Gastrocnemius medialis (tissue), 4 donors: Measurements from ENCODE around the gene CGB3.

Experiments
- POLR2A ChIP-seq, 2 donors: fragments of 450-650 bp; IDR thresholded peaks; one replicate each; pipeline ENCODE4 v1.6.1; 2017; ENCODE audit warnings: antibody characterized with exemption in 2 of 2, mild to moderate bottlenecking in 2 of 2, moderate library complexity in 2 of 2
- TF ChIP-seq, protein P1 (sequence below), 5 experiments: fragments of 450-650 bp in 3 of 5; fragments of 200-600 bp in 2 of 5; sonication (generic) in 2 of 5; IDR thresholded peaks in 4 of 5; conservative IDR thresholded peaks in 1 of 5; 1 replicate in 4 of 5; 2 replicates in 1 of 5; pipeline ENCODE4 v1.5.1; 2016 to 2019; ENCODE audit warnings: antibody characterized with exemption in 5 of 5, mild to moderate bottlenecking in 3 of 5, moderate library complexity in 3 of 5

DNA sequence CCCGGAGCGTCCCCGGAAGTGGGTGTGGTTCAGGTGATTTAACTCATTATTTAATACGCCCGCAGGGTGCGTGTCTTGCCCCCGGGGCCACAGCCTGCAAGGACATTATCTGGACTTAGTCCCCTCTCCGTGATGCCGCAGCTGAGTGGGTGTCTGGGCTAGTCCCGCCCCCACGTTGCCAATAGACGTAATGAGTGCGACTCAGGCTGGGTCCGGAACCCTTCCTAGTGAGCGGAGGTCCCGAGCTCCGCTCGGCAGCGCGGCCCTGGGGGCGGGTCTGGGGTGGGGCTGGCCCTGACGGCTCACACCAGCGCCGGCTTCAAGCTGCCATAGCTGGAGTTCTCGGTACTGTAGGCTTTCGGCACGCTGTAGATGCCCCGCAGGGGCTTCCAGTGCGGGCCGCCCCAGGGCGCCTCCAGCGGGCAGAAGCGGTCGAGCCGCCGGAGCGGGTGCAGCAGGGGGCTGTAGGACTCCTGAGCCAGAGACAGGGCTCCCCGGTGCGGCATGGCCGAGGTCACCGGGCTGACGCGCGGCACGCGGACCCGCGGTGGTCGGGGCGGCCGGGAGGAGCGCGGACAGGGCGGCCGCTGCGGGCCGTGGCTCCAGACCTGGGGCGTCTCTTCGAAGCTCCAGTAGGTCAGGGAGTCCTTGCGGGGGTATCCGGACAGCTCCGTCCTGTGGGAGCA lies 6.3 kb downstream of the CGB3 start:
- no peak for TF ChIP-seq POLR2A (IDR thresholded peaks at IDR 0.05)
- TF ChIP-seq, protein P1, sequence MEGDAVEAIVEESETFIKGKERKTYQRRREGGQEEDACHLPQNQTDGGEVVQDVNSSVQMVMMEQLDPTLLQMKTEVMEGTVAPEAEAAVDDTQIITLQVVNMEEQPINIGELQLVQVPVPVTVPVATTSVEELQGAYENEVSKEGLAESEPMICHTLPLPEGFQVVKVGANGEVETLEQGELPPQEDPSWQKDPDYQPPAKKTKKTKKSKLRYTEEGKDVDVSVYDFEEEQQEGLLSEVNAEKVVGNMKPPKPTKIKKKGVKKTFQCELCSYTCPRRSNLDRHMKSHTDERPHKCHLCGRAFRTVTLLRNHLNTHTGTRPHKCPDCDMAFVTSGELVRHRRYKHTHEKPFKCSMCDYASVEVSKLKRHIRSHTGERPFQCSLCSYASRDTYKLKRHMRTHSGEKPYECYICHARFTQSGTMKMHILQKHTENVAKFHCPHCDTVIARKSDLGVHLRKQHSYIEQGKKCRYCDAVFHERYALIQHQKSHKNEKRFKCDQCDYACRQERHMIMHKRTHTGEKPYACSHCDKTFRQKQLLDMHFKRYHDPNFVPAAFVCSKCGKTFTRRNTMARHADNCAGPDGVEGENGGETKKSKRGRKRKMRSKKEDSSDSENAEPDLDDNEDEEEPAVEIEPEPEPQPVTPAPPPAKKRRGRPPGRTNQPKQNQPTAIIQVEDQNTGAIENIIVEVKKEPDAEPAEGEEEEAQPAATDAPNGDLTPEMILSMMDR (IDR thresholded peaks at IDR 0.05 in 4 of 5, conservative IDR thresholded peaks at IDR 0.05 in 1 of 5), result peak; percentile 19 to 53 (median 36)
